HCT116 (cell line): ENCODE results near the gene GSG1L. TPM values are rescaled to one million over a fixed set of nuclear protein-coding genes. Genes with fewer than 3 reads are reported as not detected.

Experiments used
- ATAC-seq: fragments of 200-7000 bp; cut with Tn5 transposase; 2 replicates; pipeline ENCODE4 v1.9.1; 2020; ENCODE audit warnings: mild to moderate bottlenecking, moderate library complexity
- BruUV-seq: library from RNA; stranded (reverse); fragments of 400-500 nt; replicated peaks from 2 replicates; lab custom pipeline; 2021; lab: Mats Ljungman, UMichigan
- CTCF ChIA-PET: fragments of 300-600 bp; sonication (Branson Sonifier 250); formaldehyde crosslinking; loops from one replicate; lab custom pipeline; 2021; ENCODE audit warnings: antibody characterized with exemption; lab: Charles Lee
- POLR2A ChIA-PET: fragments of 300-600, 350-600 bp; sonication (Branson Sonifier 250); formaldehyde crosslinking; loops from one replicate; lab custom pipeline; 2021; ENCODE audit warnings: antibody characterized with exemption; lab: Charles Lee
- RAD21 ChIA-PET, 2 experiments: fragments of 300-600 bp; sonication (Branson Sonifier 250); formaldehyde crosslinking; loops; one replicate each; lab custom pipeline; 2023; ENCODE audit warnings: low total read pairs in 2 of 2; ENCODE audit not compliant: uncharacterized antibody in 2 of 2, unreplicated experiment in 2 of 2, low non-redundant PET in 1 of 2; lab: Charles Lee
- DNase-seq: peaks from one replicate; pipeline ENCODE4 v3.0.0-alpha.2; 2010; ENCODE audit warnings: low read depth, low spot score
- H2AFZ ChIP-seq: fragments of 200-600 bp; shearing (Covaris generic), sonication (generic); 2 replicates; pipeline ENCODE4 v1.6.1; 2017; ENCODE audit warnings: low read depth, mixed run types, mixed read lengths, antibody characterized with exemption, low read length; ENCODE audit not compliant: poor library complexity, severe bottlenecking
- H3K27ac ChIP-seq: 2 replicates; pipeline ENCODE4 v1.5.1; 2012; ENCODE audit warnings: low read depth, low read length
- H3K27me3 ChIP-seq: fragments of 200-600 bp; sonication (generic); 2 replicates; pipeline ENCODE4 v1.6.1; 2016; ENCODE audit warnings: mixed run types, low read length, mixed read lengths; ENCODE audit not compliant: insufficient read depth
- H3K36me3 ChIP-seq, 2 experiments: fragments of 200-500 bp in 1 of 2; fragments of 200-600 bp in 1 of 2; sonication (Bioruptor generic) in 1 of 2; sonication (generic) in 1 of 2; 2 replicates each; pipeline versions ENCODE4 v1.5.1 to v1.6.1; 2014 to 2016; ENCODE audit warnings: low read length in 2 of 2, inconsistent platforms in 1 of 2, mixed read lengths in 1 of 2, mixed run types in 1 of 2; ENCODE audit not compliant: insufficient read depth in 2 of 2, control insufficient read depth in 1 of 2
- H3K4me1 ChIP-seq, 2 experiments: fragments of 200-600 bp in 1 of 2; sonication (generic) in 1 of 2; 2 replicates each; pipeline versions ENCODE4 v1.5.1 to v1.6.1; 2012 to 2017; ENCODE audit warnings: low read length in 2 of 2, inconsistent platforms in 1 of 2, mild to moderate bottlenecking in 1 of 2, mixed read lengths in 1 of 2, mixed run types in 1 of 2, moderate library complexity in 1 of 2; ENCODE audit not compliant: insufficient read depth in 2 of 2, control insufficient read depth in 1 of 2
- H3K4me2 ChIP-seq: fragments of 200-600 bp; sonication (generic); 2 replicates; pipeline ENCODE4 v1.6.1; 2017; ENCODE audit warnings: mixed run types, low read length, mixed read lengths
- H3K4me3 ChIP-seq, 2 experiments: fragments of 200-600 bp in 1 of 2; sonication (generic) in 1 of 2; replicated peaks in 1 of 2; 2 replicates each; pipeline ENCODE4 v1.5.1; 2011 to 2016; ENCODE audit warnings: low read length in 2 of 2, control low read depth in 1 of 2, low read depth in 1 of 2, mild to moderate bottlenecking in 1 of 2, mixed read lengths in 1 of 2, mixed run types in 1 of 2
- H3K79me2 ChIP-seq: fragments of 200-600 bp; sonication (generic); 2 replicates; pipeline ENCODE4 v1.6.1; 2017; ENCODE audit warnings: mild to moderate bottlenecking, mixed run types, low read length, moderate library complexity, mixed read lengths; ENCODE audit not compliant: insufficient read depth
- H3K9ac ChIP-seq: fragments of 200-600 bp; sonication (generic); 2 replicates; pipeline ENCODE4 v1.6.1; 2016; ENCODE audit warnings: low read length, mixed read lengths
- H3K9me2 ChIP-seq: fragments of 200-600 bp; sonication (generic), shearing (Covaris generic); 2 replicates; pipeline ENCODE4 v1.6.1; 2017; ENCODE audit warnings: mixed run types, mild to moderate bottlenecking, moderate library complexity; ENCODE audit not compliant: insufficient read depth
- H3K9me3 ChIP-seq, 2 experiments: fragments of 200-500 bp in 1 of 2; fragments of 200-600 bp in 1 of 2; sonication (Bioruptor generic) in 1 of 2; sonication (generic) in 1 of 2; 2 replicates each; pipeline ENCODE4 v1.6.1; 2014 to 2017; ENCODE audit warnings: low read length in 2 of 2, mixed read lengths in 2 of 2, inconsistent platforms in 1 of 2, low read depth in 1 of 2, mild to moderate bottlenecking in 1 of 2, mixed run types in 1 of 2, moderate library complexity in 1 of 2; ENCODE audit not compliant: control insufficient read depth in 1 of 2, insufficient read depth in 1 of 2
- H4K20me1 ChIP-seq: fragments of 200-600 bp; sonication (generic), shearing (Covaris generic); 2 replicates; pipeline ENCODE4 v1.6.1; 2017; ENCODE audit warnings: mixed run types, mild to moderate bottlenecking, moderate library complexity; ENCODE audit not compliant: insufficient read depth
- ATF3 ChIP-seq: IDR thresholded peaks from 2 replicates; pipeline ENCODE4 v1.6.1; 2012
- CBX3 ChIP-seq: IDR thresholded peaks from 2 replicates; pipeline ENCODE4 v1.6.1; 2012; ENCODE audit warnings: low read depth
- CEBPB ChIP-seq: IDR thresholded peaks from 2 replicates; pipeline ENCODE4 v1.6.1; 2012; ENCODE audit warnings: low read depth
- CTCF ChIP-seq, 3 experiments: fragments of 200-600 bp in 1 of 3; sonication (generic) in 1 of 3; IDR thresholded peaks in 2 of 3; conservative IDR thresholded peaks in 1 of 3; 2 replicates each; pipeline ENCODE4 v1.5.1; 2012 to 2017; ENCODE audit warnings: low read depth in 2 of 3, low read length in 2 of 3, antibody characterized with exemption in 1 of 3, borderline replicate concordance in 1 of 3, control low read depth in 1 of 3, mild to moderate bottlenecking in 1 of 3, mixed read lengths in 1 of 3, mixed run types in 1 of 3, moderate library complexity in 1 of 3; ENCODE audit not compliant: insufficient read depth in 1 of 3
- EGR1 ChIP-seq: IDR thresholded peaks from 2 replicates; pipeline ENCODE4 v1.6.1; 2012; ENCODE audit warnings: low read depth
- EZH2 ChIP-seq: fragments of 200-600 bp; sonication (generic); IDR thresholded peaks from 2 replicates; pipeline ENCODE4 v1.6.1; 2017; ENCODE audit warnings: antibody characterized with exemption, mixed run types
- EZH2phosphoT487 ChIP-seq: fragments of 200-600 bp; IDR thresholded peaks from 2 replicates; pipeline ENCODE4 v1.6.1; 2018; ENCODE audit warnings: antibody characterized with exemption, borderline replicate concordance
- JUND ChIP-seq: IDR thresholded peaks from 2 replicates; pipeline ENCODE4 v1.6.1; 2012
- POLR2AphosphoS5 ChIP-seq: IDR thresholded peaks from 2 replicates; pipeline ENCODE4 v1.6.1; 2011; ENCODE audit warnings: mild to moderate bottlenecking, low read depth, low read length, moderate library complexity
- RAD21 ChIP-seq: IDR thresholded peaks from 2 replicates; pipeline ENCODE4 v1.6.1; 2012; ENCODE audit warnings: low read depth, mild to moderate bottlenecking
- REST ChIP-seq: IDR thresholded peaks from 2 replicates; pipeline ENCODE4 v1.6.1; 2012; ENCODE audit warnings: low read depth
- SIN3A ChIP-seq: IDR thresholded peaks from 2 replicates; pipeline ENCODE4 v1.6.1; 2012; ENCODE audit warnings: low read depth
- SRF ChIP-seq: IDR thresholded peaks from 2 replicates; pipeline ENCODE4 v1.6.1; 2012; ENCODE audit warnings: low read depth
- TCF7L2 ChIP-seq: IDR thresholded peaks from 2 replicates; pipeline ENCODE4 v1.7.0; 2011; ENCODE audit warnings: borderline replicate concordance, inconsistent platforms; ENCODE audit not compliant: insufficient read depth, insufficient read length; ENCODE audit errors: extremely low read depth
- YY1 ChIP-seq: IDR thresholded peaks from 2 replicates; pipeline ENCODE4 v1.6.1; 2011; ENCODE audit warnings: low read length, low read depth, moderate library complexity, mild to moderate bottlenecking; ENCODE audit not compliant: insufficient replicate concordance; ENCODE audit errors: extremely low read depth
- ZBTB33 ChIP-seq: IDR thresholded peaks from 2 replicates; pipeline ENCODE4 v1.6.1; 2011; ENCODE audit warnings: mild to moderate bottlenecking, low read length, moderate library complexity; ENCODE audit not compliant: insufficient replicate concordance; ENCODE audit errors: extremely low read depth
- ZNF274 ChIP-seq: fragments of 200-500 bp; sonication (Bioruptor generic); IDR thresholded peaks from 2 replicates; pipeline ENCODE4 v1.6.1; 2014; ENCODE audit warnings: mild to moderate bottlenecking, low read depth, low read length, inconsistent platforms
- intact Hi-C: fragments of 100-400 bp; cut with micrococcal nuclease; formaldehyde crosslinking; loops from 2 replicates; pipeline ENCODE4 v1.10.0; 2022
- total RNA-seq: library from RNA; stranded (reverse); gene quantifications from one replicate; pipeline ENCODE4 v1.2.1, GENCODE V29; 2021; ENCODE audit not compliant: unreplicated experiment

Gene GSG1L
- total RNA-seq, 1 experiment from 2014 or later, result not detected

GRCh38 chr16:27870116-27870798, 193.3 kb downstream of the GSG1L start:
- intact Hi-C loops, result no loop called here
- ChIA-PET CTCF (no interaction called here), POLR2A (no interaction called here), RAD21 (no interaction called here)
- no peak overlapping the region for H3K27ac ChIP-seq
- H3K4me1 ChIP-seq, result peaks cover 2 to 6% of the 10 kb centered on the region in 2 experiments; a peak in 3 of 4 replicates
- no peaks in the 10 kb centered on the region for H3K36me3 ChIP-seq
- no peaks in the 10 kb centered on the region for H4K20me1 ChIP-seq
- H3K9ac ChIP-seq, result no peak overlapping the region
- H2AFZ ChIP-seq, result no peak overlapping the region
- ATAC-seq, result no peak
- H3K9me3 ChIP-seq, result peaks cover 6 to 12% of the 10 kb centered on the region in 2 experiments; a peak in 2 of 4 replicates
- no peak overlapping the region for H3K4me2 ChIP-seq
- H3K27me3 ChIP-seq, result 0 out of 2 replicates have a peak, but pooled peaks cover 2% of the 10 kb centered on the region
- DNase-seq, result no peak
- TF ChIP-seq TCF7L2 (no peak), REST (no peak), EZH2phosphoT487 (no peak), POLR2AphosphoS5 (no peak), SIN3A (no peak), ZNF274 (no peak), RAD21 (no peak), ATF3 (no peak), CEBPB (no peak), YY1 (no peak), ZBTB33 (no peak), JUND (no peak), EZH2 (no peak), EGR1 (no peak), CTCF (IDR thresholded peaks at IDR 0.05 in 2 of 3, conservative IDR thresholded peaks at IDR 0.05 in 1 of 3; ENCODE audit: borderline replicate concordance in 1 of 3, insufficient read depth in 1 of 3, low read depth in 2 of 3, low read length in 2 of 3) (no peak), CBX3 (no peak), SRF (no peak)
- no peaks in the 10 kb centered on the region for H3K79me2 ChIP-seq
- H3K9me2 ChIP-seq, result no peaks in the 10 kb centered on the region
- H3K4me3 ChIP-seq, result no peak overlapping the region
- BruUV-seq, result no TSS peak
